ENCODE measurements around the gene MACROD2.

- TF ChIP-seq E2F6 (IDR thresholded peaks at IDR 0.05; ENCODE audit: borderline replicate concordance, low read depth) (no peak), ZFP36 (IDR thresholded peaks at IDR 0.05; ENCODE audit: borderline replicate concordance, partially characterized antibody) (no peak)
Measured at GRCh38 chr20:16064989-16065707, 2069.8 kb downstream of the MACROD2 start.

All from A549 (cell line).